Endothelial cell of umbilical vein (primary cell): ENCODE data around the gene TMEM203. TPM values are rescaled to one million over a fixed set of nuclear protein-coding genes. Genes with fewer than 3 reads are reported as not detected.

ENCODE experiments used
- BruUV-seq: library from RNA; stranded (reverse); fragments of 400-500 nt; replicated peaks from 2 replicates; lab custom pipeline; 2021; lab: Mats Ljungman, UMichigan
- CTCF ChIA-PET: fragments of 300-600, 350-600 bp; sonication (Branson Sonifier 250); formaldehyde crosslinking; loops from one replicate; lab custom pipeline; 2021; ENCODE audit warnings: antibody characterized with exemption, inconsistent platforms; lab: Charles Lee
- POLR2A ChIA-PET: fragments of 300-600, 350-600 bp; sonication (Branson Sonifier 250); formaldehyde crosslinking; loops from one replicate; lab custom pipeline; 2021; ENCODE audit warnings: antibody characterized with exemption, inconsistent platforms; lab: Charles Lee
- DNase-seq: peaks from one replicate; pipeline ENCODE4 v3.0.0-alpha.2; 2011; ENCODE audit warnings: low read depth, low spot score
- FAIRE-seq: peaks from 2 replicates; lab custom pipeline; 2011; peaks lifted over from hg19 to GRCh38; lab: Jason Lieb, UNC
- H2AFZ ChIP-seq: 2 replicates; pipeline ENCODE4 v1.6.0; 2012; ENCODE audit warnings: low read depth, low read length, control low read depth, inconsistent platforms
- H3K27ac ChIP-seq: 2 replicates; pipeline ENCODE4 v1.5.1; 2011; ENCODE audit warnings: low read depth, mild to moderate bottlenecking, control low read depth, low read length, moderate library complexity; ENCODE audit not compliant: insufficient read depth
- H3K27me3 ChIP-seq, 2 experiments: 2 replicates each; pipeline versions ENCODE4 v1.6.0 to v1.6.1; 2011; ENCODE audit warnings: low read length in 2 of 2, mixed read lengths in 1 of 2; ENCODE audit not compliant: control insufficient read depth in 2 of 2, insufficient read depth in 2 of 2
- H3K36me3 ChIP-seq, 2 experiments: 2 replicates in 1 of 2; 3 replicates in 1 of 2; pipeline ENCODE4 v1.5.1; 2011; ENCODE audit warnings: low read length in 2 of 2, mild to moderate bottlenecking in 1 of 2, moderate library complexity in 1 of 2; ENCODE audit not compliant: control insufficient read depth in 2 of 2, insufficient read depth in 2 of 2; ENCODE audit errors: extremely low read depth in 1 of 2
- H3K4me1 ChIP-seq: 3 replicates; pipeline ENCODE4 v1.5.1; 2011; ENCODE audit warnings: mild to moderate bottlenecking, low read length; ENCODE audit not compliant: control insufficient read depth, insufficient read depth; ENCODE audit errors: extremely low read depth
- H3K4me2 ChIP-seq: 2 replicates; pipeline ENCODE4 v1.6.1; 2011; ENCODE audit warnings: low read length, control low read depth, mixed read lengths; ENCODE audit not compliant: insufficient read depth
- H3K4me3 ChIP-seq, 3 experiments: fragments of 200-600 bp in 1 of 3; sonication (generic), shearing (Covaris generic) in 1 of 3; replicated peaks in 1 of 3; 2 replicates each; pipeline ENCODE4 v1.5.1; 2011 to 2016; ENCODE audit warnings: control low read depth in 3 of 3, low read length in 3 of 3, mild to moderate bottlenecking in 2 of 3, inconsistent platforms in 1 of 3, low read depth in 1 of 3, moderate library complexity in 1 of 3; ENCODE audit not compliant: insufficient read depth in 1 of 3
- H3K79me2 ChIP-seq: 2 replicates; pipeline ENCODE4 v1.6.0; 2012; ENCODE audit warnings: low read length, inconsistent platforms; ENCODE audit not compliant: control insufficient read depth, insufficient read depth
- H3K9ac ChIP-seq: replicated peaks from 2 replicates; pipeline ENCODE3; 2011; ENCODE audit warnings: low read length, control low read depth; ENCODE audit not compliant: insufficient read depth; ENCODE audit errors: extremely low read depth
- H3K9me1 ChIP-seq: replicated peaks from 3 replicates; pipeline ENCODE4 v1.6.0; 2011; ENCODE audit warnings: mild to moderate bottlenecking, low read length; ENCODE audit not compliant: control insufficient read depth, insufficient read depth; ENCODE audit errors: extremely low read depth
- H3K9me3 ChIP-seq: replicated peaks from 2 replicates; pipeline ENCODE4 v1.5.1; 2012; ENCODE audit warnings: low read length, inconsistent platforms; ENCODE audit not compliant: control insufficient read depth, insufficient read depth
- H4K20me1 ChIP-seq: replicated peaks from 2 replicates; pipeline ENCODE3; 2011; ENCODE audit warnings: mild to moderate bottlenecking, low read length; ENCODE audit not compliant: control insufficient read depth, insufficient read depth; ENCODE audit errors: extremely low read depth
- EZH2 ChIP-seq: IDR thresholded peaks from 2 replicates; pipeline ENCODE4 v1.6.1; 2012; ENCODE audit warnings: borderline replicate concordance, low read depth, mild to moderate bottlenecking, moderate library complexity, low read length, inconsistent platforms; ENCODE audit not compliant: severe bottlenecking
- FOS ChIP-seq: IDR thresholded peaks from 2 replicates; pipeline ENCODE4 v1.6.1; 2011; ENCODE audit warnings: mild to moderate bottlenecking, low read length, moderate library complexity, borderline replicate concordance; ENCODE audit not compliant: insufficient read depth
- GATA2 ChIP-seq: IDR thresholded peaks from 2 replicates; pipeline ENCODE4 v1.7.0; 2011; ENCODE audit warnings: low read depth, mild to moderate bottlenecking, moderate library complexity, mixed read lengths, low read length; ENCODE audit not compliant: insufficient read length, insufficient read depth
- JUN ChIP-seq: IDR thresholded peaks from 2 replicates; pipeline ENCODE4 v1.6.1; 2011; ENCODE audit warnings: borderline replicate concordance, low read depth; ENCODE audit not compliant: insufficient read length, insufficient read depth
- MYC ChIP-seq: IDR thresholded peaks from one replicate; pipeline ENCODE4 v1.6.1; 2011; ENCODE audit warnings: mild to moderate bottlenecking, low read depth, low read length
- POLR2A ChIP-seq: IDR thresholded peaks from 2 replicates; pipeline ENCODE4 v1.6.1; 2012; ENCODE audit warnings: low read depth, mild to moderate bottlenecking, control low read depth, low read length
- POLR2AphosphoS5 ChIP-seq: IDR thresholded peaks from 2 replicates; pipeline ENCODE4 v1.6.1; 2012; ENCODE audit warnings: low read depth, mild to moderate bottlenecking, control low read depth, low read length, moderate library complexity; ENCODE audit not compliant: insufficient read depth
- dilution Hi-C: fragments of 300-500 bp; cut with MboI; formaldehyde crosslinking; loops from one replicate; pipeline ENCODE4 v1.15.0; 2019; ENCODE audit warnings: low sequenced_read_pairs; ENCODE audit not compliant: extremely low pct_ligation_motif_present
- intact Hi-C: fragments of 100-400 bp; cut with micrococcal nuclease; formaldehyde crosslinking; loops from one replicate; pipeline ENCODE4 v1.10.0; 2022
- polyA plus RNA-seq, 4 experiments: library from polyadenylated mRNA; depleted of rRNA in 3 of 4; stranded (reverse) in 3 of 4; unstranded in 1 of 4; fragments of >200 nt; gene quantifications; 2 replicates each; pipeline versions ENCODE4 v1.2.1 to v1.2.3, GENCODE V29; 2011 to 2012; ENCODE audit warnings: missing spikeins in 1 of 4
- total RNA-seq: library from RNA; stranded (reverse); gene quantifications from 2 replicates; pipeline ENCODE4 v1.2.3, GENCODE V29; 2021
- TF ChIP-seq, protein P1 (sequence below): IDR thresholded peaks from 2 replicates; pipeline ENCODE4 v1.6.1; 2011; ENCODE audit not compliant: insufficient read depth, insufficient read length
- TF ChIP-seq, protein P2 (sequence below), 2 donors: IDR thresholded peaks; 1 replicate in 1 of 2; 2 replicates in 1 of 2; pipeline ENCODE4 v1.5.1; 2011; ENCODE audit warnings: low read length in 2 of 2, mild to moderate bottlenecking in 2 of 2, moderate library complexity in 2 of 2, control low read depth in 1 of 2, inconsistent platforms in 1 of 2, low read depth in 1 of 2; ENCODE audit not compliant: insufficient read depth in 1 of 2; ENCODE audit errors: extremely low read depth in 1 of 2

The TMEM203 gene
- total and polyA plus RNA-seq, 2 donors (not counting 3 experiments of a cell fraction or from before 2014, with no cell fraction given) = 29.6 to 39.8 TPM

DNA sequence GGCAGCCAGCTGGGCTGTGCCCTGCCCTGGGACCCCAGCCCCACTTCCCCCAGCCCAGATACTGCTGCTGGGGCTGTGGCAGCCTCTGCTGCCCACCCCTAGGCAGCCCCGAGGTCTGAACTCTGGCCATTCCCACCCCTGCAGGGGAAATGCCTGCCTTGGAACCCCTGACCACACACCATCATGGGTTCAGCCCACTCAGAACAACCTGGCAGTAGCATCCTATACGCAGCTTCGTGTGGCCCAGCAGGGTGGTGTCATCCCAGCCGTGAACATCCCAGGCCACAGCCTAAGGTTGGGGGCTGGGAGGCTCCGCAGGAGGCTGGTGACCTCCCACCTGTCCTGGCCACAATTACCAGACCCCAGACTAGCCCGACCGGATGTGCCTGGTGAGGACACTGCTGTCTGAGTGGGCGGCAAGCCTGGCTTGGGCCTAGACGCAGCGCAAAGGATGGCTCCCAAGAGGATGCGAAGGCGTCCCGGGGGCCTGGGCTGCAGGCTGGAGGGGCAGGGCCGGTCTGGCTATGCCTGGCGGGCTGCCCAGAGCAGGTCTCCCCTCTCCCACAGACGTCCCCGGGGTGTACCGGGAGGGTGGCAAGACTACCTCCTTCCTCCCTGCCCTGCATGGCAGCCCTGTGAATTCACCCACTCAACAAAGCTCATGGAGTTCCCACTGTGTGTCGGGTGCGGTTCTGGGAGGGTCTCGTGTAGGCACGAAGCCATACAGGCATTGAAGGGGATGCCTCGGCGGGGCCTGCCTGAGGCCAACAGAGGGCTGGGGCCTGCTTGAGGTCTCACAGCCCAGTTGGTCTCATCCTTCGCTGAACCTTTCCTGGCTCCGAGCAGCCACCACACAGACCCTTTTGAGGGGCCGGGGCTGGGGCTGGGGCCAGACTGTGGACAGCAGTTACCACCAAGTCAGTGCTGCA lies 23.8 kb upstream of the TMEM203 start:
- Histone ChIP-seq H3K4me2 (no peak overlapping the region), H2AFZ (no peak overlapping the region), H3K27ac (no peak overlapping the region), H4K20me1 (no peaks in the 10 kb centered on the region), H3K36me3 (no peaks in the 10 kb centered on the region), H3K9me1 (no peaks in the 10 kb centered on the region), H3K9ac (no peak overlapping the region), H3K27me3 (no peaks in the 10 kb centered on the region), H3K4me1 (no peaks in the 10 kb centered on the region), H3K4me3 (no peak overlapping the region), H3K9me3 (no peaks in the 10 kb centered on the region), H3K79me2 (no peaks in the 10 kb centered on the region)
- no peak for TF ChIP-seq GATA2
- no peak for TF ChIP-seq FOS
- no peak for DNase-seq
- intact Hi-C loops (no loop called here), dilution Hi-C loops (no loop called here)
- CTCF ChIA-PET = no interaction called here
- POLR2A ChIA-PET = interaction anchor here (2.6 kb wide), 1 partner anchor 12 kb away, joined by 6 read pairs; the partner anchor contains the start of gene TUBB4B
- FAIRE-seq = no peak
- no TSS peak for BruUV-seq

DNA sequence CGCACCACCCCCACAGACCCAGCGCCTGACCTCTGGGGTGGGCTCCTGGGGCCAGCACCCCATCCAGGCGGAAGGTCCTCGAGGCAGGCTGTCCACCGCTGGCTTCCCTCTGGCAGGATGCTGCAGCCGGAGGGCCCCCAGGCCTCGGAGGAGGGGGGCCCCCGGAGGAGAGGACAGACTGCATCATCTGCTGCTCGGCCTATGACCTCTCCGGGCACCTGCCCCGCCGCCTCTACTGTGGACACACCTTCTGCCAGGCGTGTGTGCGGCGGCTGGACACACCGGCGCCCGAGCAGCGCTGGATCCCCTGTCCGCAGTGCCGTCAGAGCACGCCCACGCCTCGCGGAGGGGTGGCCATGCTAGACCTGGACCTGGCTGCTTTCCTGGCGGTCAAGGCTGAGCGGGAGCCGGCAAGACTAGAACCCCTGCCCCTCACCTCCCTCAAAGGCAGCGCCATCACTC lies 23.1 kb upstream of the TMEM203 start:
- Histone ChIP-seq H2AFZ (no peak overlapping the region), H3K79me2 (no peaks in the 10 kb centered on the region), H3K27ac (no peak overlapping the region), H3K27me3 (no peaks in the 10 kb centered on the region), H3K9me3 (no peaks in the 10 kb centered on the region), H4K20me1 (no peaks in the 10 kb centered on the region), H3K9ac (no peak overlapping the region), H3K4me2 (no peak overlapping the region), H3K4me3 (no peak overlapping the region), H3K9me1 (no peaks in the 10 kb centered on the region), H3K4me1 (peaks cover 5% of the 10 kb centered on the region), H3K36me3 (no peaks in the 10 kb centered on the region)
- intact Hi-C loops (no loop called here), dilution Hi-C loops (no loop called here)
- no peak for TF ChIP-seq GATA2
- TF ChIP-seq MYC = no peak
- TF ChIP-seq POLR2AphosphoS5 = no peak
- TF ChIP-seq FOS = no peak
- no peak for TF ChIP-seq JUN
- TF ChIP-seq, protein P1, sequence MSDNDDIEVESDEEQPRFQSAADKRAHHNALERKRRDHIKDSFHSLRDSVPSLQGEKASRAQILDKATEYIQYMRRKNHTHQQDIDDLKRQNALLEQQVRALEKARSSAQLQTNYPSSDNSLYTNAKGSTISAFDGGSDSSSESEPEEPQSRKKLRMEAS = no peak
- TF ChIP-seq POLR2A = no peak
- TF ChIP-seq EZH2 = no peak
- TF ChIP-seq, protein P2, sequence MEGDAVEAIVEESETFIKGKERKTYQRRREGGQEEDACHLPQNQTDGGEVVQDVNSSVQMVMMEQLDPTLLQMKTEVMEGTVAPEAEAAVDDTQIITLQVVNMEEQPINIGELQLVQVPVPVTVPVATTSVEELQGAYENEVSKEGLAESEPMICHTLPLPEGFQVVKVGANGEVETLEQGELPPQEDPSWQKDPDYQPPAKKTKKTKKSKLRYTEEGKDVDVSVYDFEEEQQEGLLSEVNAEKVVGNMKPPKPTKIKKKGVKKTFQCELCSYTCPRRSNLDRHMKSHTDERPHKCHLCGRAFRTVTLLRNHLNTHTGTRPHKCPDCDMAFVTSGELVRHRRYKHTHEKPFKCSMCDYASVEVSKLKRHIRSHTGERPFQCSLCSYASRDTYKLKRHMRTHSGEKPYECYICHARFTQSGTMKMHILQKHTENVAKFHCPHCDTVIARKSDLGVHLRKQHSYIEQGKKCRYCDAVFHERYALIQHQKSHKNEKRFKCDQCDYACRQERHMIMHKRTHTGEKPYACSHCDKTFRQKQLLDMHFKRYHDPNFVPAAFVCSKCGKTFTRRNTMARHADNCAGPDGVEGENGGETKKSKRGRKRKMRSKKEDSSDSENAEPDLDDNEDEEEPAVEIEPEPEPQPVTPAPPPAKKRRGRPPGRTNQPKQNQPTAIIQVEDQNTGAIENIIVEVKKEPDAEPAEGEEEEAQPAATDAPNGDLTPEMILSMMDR (IDR thresholded peaks at IDR 0.05; ENCODE audit: extremely low read depth in 1 of 2, insufficient read depth in 1 of 2, low read depth in 1 of 2, low read length in 2 of 2) = no peak
- BruUV-seq = no TSS peak
- no peak for DNase-seq
- CTCF ChIA-PET = interaction anchor here (1.4 to 3.6 kb wide), 4 partner anchors 24 to 182 kb away, joined by 5 to 42 read pairs (median 13); partner anchors contain the start of genes DPP7 and NPDC1
- FAIRE-seq = no peak
- POLR2A ChIA-PET = interaction anchor here (2.6 kb wide), 1 partner anchor 12 kb away, joined by 6 read pairs; the partner anchor contains the start of gene TUBB4B
